CD14-positive monocyte (primary cell): ENCODE results near the gene ABCA12. TPM values are rescaled to one million over a fixed set of nuclear protein-coding genes. Genes with fewer than 3 reads are reported as not detected.

Source experiments
- DNase-seq, 3 donors: peaks; one replicate each; pipeline ENCODE4 v3.0.0-alpha.2; 2011 to 2022
- H2AFZ ChIP-seq: 2 replicates; pipeline ENCODE4 v1.6.0; 2012; ENCODE audit warnings: mild to moderate bottlenecking, low read depth, low read length, inconsistent platforms; ENCODE audit not compliant: insufficient read depth, poor library complexity, severe bottlenecking
- H3K27ac ChIP-seq, 2 donors: 1 replicate in 1 of 2; 2 replicates in 1 of 2; pipeline ENCODE4 v1.5.1; 2012 to 2013; ENCODE audit warnings: low read length in 2 of 2, control low read depth in 1 of 2, inconsistent platforms in 1 of 2, low read depth in 1 of 2, mild to moderate bottlenecking in 1 of 2
- H3K27me3 ChIP-seq, 2 donors: one replicate each; pipeline versions ENCODE4 v1.6.0 to v1.6.1; 2011 to 2013; ENCODE audit warnings: low read length in 2 of 2; ENCODE audit not compliant: control insufficient read depth in 2 of 2, insufficient read depth in 2 of 2
- H3K36me3 ChIP-seq, 2 donors: replicated peaks in 1 of 2; 1 replicate in 1 of 2; 2 replicates in 1 of 2; pipeline versions ENCODE4 v1.5.1 to v1.6.1; 2012 to 2013; ENCODE audit warnings: low read length in 2 of 2, control low read depth in 1 of 2, inconsistent platforms in 1 of 2, mild to moderate bottlenecking in 1 of 2; ENCODE audit not compliant: insufficient read depth in 2 of 2, control insufficient read depth in 1 of 2
- H3K4me1 ChIP-seq, 2 donors: 1 replicate in 1 of 2; 2 replicates in 1 of 2; pipeline versions ENCODE4 v1.5.1 to v1.6.1; 2012 to 2013; ENCODE audit warnings: low read length in 2 of 2, control low read depth in 1 of 2, inconsistent platforms in 1 of 2, mild to moderate bottlenecking in 1 of 2, moderate library complexity in 1 of 2; ENCODE audit not compliant: insufficient read depth in 2 of 2, control insufficient read depth in 1 of 2
- H3K4me2 ChIP-seq: replicated peaks from 2 replicates; pipeline ENCODE3; 2012; ENCODE audit warnings: low read length, moderate library complexity, mild to moderate bottlenecking; ENCODE audit not compliant: poor library complexity, severe bottlenecking; ENCODE audit errors: extremely low read depth
- H3K4me3 ChIP-seq, 3 experiments: fragments of 200-600 bp in 1 of 3; sonication (generic) in 1 of 3; replicated peaks in 1 of 3; 1 replicate in 2 of 3; 2 replicates in 1 of 3; pipeline ENCODE4 v1.5.1; 2011 to 2013; ENCODE audit warnings: low read length in 3 of 3, mild to moderate bottlenecking in 3 of 3, control low read depth in 2 of 3, low read depth in 2 of 3, inconsistent platforms in 1 of 3, moderate library complexity in 1 of 3
- H3K79me2 ChIP-seq: 2 replicates; pipeline ENCODE4 v1.6.0; 2012; ENCODE audit warnings: mild to moderate bottlenecking, control low read depth, inconsistent platforms, low read length, moderate library complexity; ENCODE audit not compliant: insufficient read depth
- H3K9ac ChIP-seq: 2 replicates; pipeline ENCODE4 v1.6.0; 2017; ENCODE audit warnings: low read length, mild to moderate bottlenecking; ENCODE audit not compliant: insufficient read depth, poor library complexity, severe bottlenecking
- H3K9me3 ChIP-seq, 2 donors: replicated peaks in 1 of 2; 1 replicate in 1 of 2; 2 replicates in 1 of 2; pipeline versions ENCODE4 v1.5.1 to v1.6.1; 2012 to 2013; ENCODE audit warnings: low read length in 2 of 2, control low read depth in 1 of 2; ENCODE audit not compliant: control insufficient read depth in 1 of 2, insufficient read depth in 1 of 2
- H4K20me1 ChIP-seq: 2 replicates; pipeline ENCODE4 v1.6.0; 2012; ENCODE audit warnings: mild to moderate bottlenecking, low read length, control low read depth, moderate library complexity; ENCODE audit not compliant: insufficient read depth
- H3K27ac Mint-ChIP-seq, 7 donors: one replicate each; pipeline ENCODE4 v1.8.0; 2020; ENCODE audit warnings: mild to moderate bottlenecking in 7 of 7, mixed read lengths in 7 of 7, moderate library complexity in 6 of 7, inconsistent platforms in 2 of 7
- H3K27me3 Mint-ChIP-seq, 3 donors: one replicate each; pipeline ENCODE4 v1.8.0; 2021 to 2022; ENCODE audit warnings: low read depth in 3 of 3, mild to moderate bottlenecking in 3 of 3, mixed read lengths in 3 of 3, moderate library complexity in 3 of 3, inconsistent platforms in 1 of 3
- H3K36me3 Mint-ChIP-seq, 2 donors: one replicate each; pipeline ENCODE4 v1.8.0; 2020; ENCODE audit warnings: mixed read lengths in 2 of 2, inconsistent platforms in 1 of 2, mild to moderate bottlenecking in 1 of 2
- H3K4me1 Mint-ChIP-seq: one replicate; pipeline ENCODE4 v1.8.0; 2020; ENCODE audit warnings: mild to moderate bottlenecking, mixed read lengths
- H3K4me3 Mint-ChIP-seq, 2 donors: one replicate each; pipeline ENCODE4 v1.8.0; 2020; ENCODE audit warnings: mild to moderate bottlenecking in 2 of 2, mixed read lengths in 2 of 2, moderate library complexity in 1 of 2
- H3K9me3 Mint-ChIP-seq, 7 donors: one replicate each; pipeline ENCODE4 v1.8.0; 2020 to 2022; ENCODE audit warnings: mixed read lengths in 7 of 7, mild to moderate bottlenecking in 6 of 7, moderate library complexity in 6 of 7, inconsistent platforms in 2 of 7
- CTCF ChIP-seq: fragments of 200-600 bp; IDR thresholded peaks from one replicate; pipeline ENCODE4 v1.8.0; 2022; ENCODE audit warnings: antibody characterized with exemption, mild to moderate bottlenecking
- WGBS: methylation state at CpG from one replicate; pipeline ENCODE4 v1.1.5; 2013; ENCODE audit warnings: missing lambda C conversion rate; ENCODE audit not compliant: insufficient coverage; 5-methylcytosine and 5-hydroxymethylcytosine counted together
- intact Hi-C, 2 donors: fragments of 100-400 bp; cut with micrococcal nuclease; formaldehyde crosslinking; loops; one replicate each; pipeline versions ENCODE4 v1.15.0 to v1.15.1; 2023
- polyA plus RNA-seq, 3 donors: library from polyadenylated mRNA; depleted of rRNA in 1 of 3; unstranded in 2 of 3; stranded (reverse) in 1 of 3; fragments of 300-500 nt in 2 of 3; fragments of >200 nt in 1 of 3; fragmentation: Illumina TruSeq in 2 of 3; gene quantifications; 1 replicate in 2 of 3; 2 replicates in 1 of 3; pipeline ENCODE4 v1.2.3, GENCODE V29; 2012 to 2021

The ABCA12 gene
- polyA plus RNA-seq, 3 donors = not detected

- no peaks in the 10 kb centered on the region for H3K9me3 ChIP-seq
- DNase-seq = no peak
- no peak overlapping the region for H3K9ac ChIP-seq
- no peaks in the 10 kb centered on the region for H3K36me3 ChIP-seq
- no peak for TF ChIP-seq CTCF
- H4K20me1 ChIP-seq = no peaks in the 10 kb centered on the region
- no peaks in the 10 kb centered on the region for H3K4me1 ChIP-seq
- no peaks in the 10 kb centered on the region for H3K79me2 ChIP-seq
- Mint-ChIP-seq H3K36me3 (no peaks in the 10 kb centered on the region), H3K9me3 (peaks cover 0 to 5% (median 2%) of the 10 kb centered on the region in 7 donors), H3K27me3 (peaks cover 0 to 1% (median 0%) of the 10 kb centered on the region in 3 donors), H3K4me3 (no peak overlapping the region), H3K4me1 (no peaks in the 10 kb centered on the region), H3K27ac (no peak overlapping the region)
- no peak overlapping the region for H3K27ac ChIP-seq
- intact Hi-C loops = no loop called here
- no peaks in the 10 kb centered on the region for H3K27me3 ChIP-seq
- H2AFZ ChIP-seq = no peak overlapping the region
- H3K4me3 ChIP-seq = no peak overlapping the region
- H3K4me2 ChIP-seq = no peak overlapping the region
Observed at GRCh38 chr2:215082446-215082845, 56.0 kb downstream of the ABCA12 start.

DNA sequence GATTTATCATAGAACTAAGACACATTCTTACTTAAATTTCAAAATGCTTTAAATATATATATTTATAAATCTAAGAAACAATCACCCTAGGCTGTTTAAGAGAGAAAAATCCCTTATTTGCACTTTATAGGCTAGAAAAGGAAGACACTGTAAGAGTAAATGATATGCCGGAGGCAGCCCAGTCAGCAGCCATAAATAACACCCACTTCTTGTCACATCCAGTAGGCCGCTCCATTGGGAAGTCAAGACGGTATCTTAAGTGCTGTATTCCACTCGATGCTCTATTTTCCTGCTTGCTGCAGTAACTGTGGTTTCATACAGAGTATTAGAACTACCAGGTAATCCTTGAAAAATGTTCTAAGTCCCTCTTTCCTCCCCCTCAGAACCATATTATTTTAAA is 57.9 kb downstream of the ABCA12 start:
- H3K9ac ChIP-seq = no peak overlapping the region
- H3K27ac ChIP-seq = no peak overlapping the region
- no peak overlapping the region for H2AFZ ChIP-seq
- H3K4me1 ChIP-seq = no peaks in the 10 kb centered on the region
- no peak for DNase-seq
- 94% methylated on average over 2 of the region's 4 CpGs for WGBS
- no peaks in the 10 kb centered on the region for H3K36me3 ChIP-seq
- Mint-ChIP-seq H3K4me3 (no peak overlapping the region), H3K9me3 (peaks cover 0 to 5% (median 2%) of the 10 kb centered on the region in 7 donors), H3K36me3 (no peaks in the 10 kb centered on the region), H3K27me3 (peaks cover 0 to 1% (median 0%) of the 10 kb centered on the region in 3 donors), H3K27ac (no peak overlapping the region), H3K4me1 (no peaks in the 10 kb centered on the region)
- TF ChIP-seq CTCF = no peak
- intact Hi-C loops = no loop called here
- no peaks in the 10 kb centered on the region for H3K79me2 ChIP-seq
- no peaks in the 10 kb centered on the region for H3K27me3 ChIP-seq
- H4K20me1 ChIP-seq = no peaks in the 10 kb centered on the region
- H3K9me3 ChIP-seq = no peaks in the 10 kb centered on the region
- no peak overlapping the region for H3K4me3 ChIP-seq
- no peak overlapping the region for H3K4me2 ChIP-seq
